GM03348 (cell line): ENCODE measurements around the gene NFKB1.

Experiments
- DNase-seq: peaks from one replicate; pipeline ENCODE4 v3.0.0; 2012; ENCODE audit warnings: low spot score

NFKB1 gene

DNA sequence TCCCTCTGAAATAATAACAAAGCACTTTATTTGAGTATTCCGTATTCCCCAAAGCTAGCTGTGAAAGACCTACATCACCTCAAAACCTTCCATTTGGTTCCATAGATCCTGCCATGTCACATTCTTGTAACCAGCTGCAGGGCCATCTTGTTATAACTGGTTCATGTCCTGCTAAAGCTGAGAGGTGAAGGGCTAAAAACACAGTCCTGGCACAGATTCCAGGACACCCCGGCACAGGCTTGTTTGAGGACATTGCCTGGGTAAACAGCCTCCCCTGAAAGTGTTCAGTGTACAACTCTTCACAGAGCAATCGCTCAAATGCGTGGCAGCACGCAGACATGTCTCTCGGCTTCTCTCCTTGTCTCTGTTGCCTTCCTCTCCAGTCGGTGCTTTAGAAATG lies 130.5 kb downstream of the NFKB1 start:
- DNase-seq: no peak

DNA sequence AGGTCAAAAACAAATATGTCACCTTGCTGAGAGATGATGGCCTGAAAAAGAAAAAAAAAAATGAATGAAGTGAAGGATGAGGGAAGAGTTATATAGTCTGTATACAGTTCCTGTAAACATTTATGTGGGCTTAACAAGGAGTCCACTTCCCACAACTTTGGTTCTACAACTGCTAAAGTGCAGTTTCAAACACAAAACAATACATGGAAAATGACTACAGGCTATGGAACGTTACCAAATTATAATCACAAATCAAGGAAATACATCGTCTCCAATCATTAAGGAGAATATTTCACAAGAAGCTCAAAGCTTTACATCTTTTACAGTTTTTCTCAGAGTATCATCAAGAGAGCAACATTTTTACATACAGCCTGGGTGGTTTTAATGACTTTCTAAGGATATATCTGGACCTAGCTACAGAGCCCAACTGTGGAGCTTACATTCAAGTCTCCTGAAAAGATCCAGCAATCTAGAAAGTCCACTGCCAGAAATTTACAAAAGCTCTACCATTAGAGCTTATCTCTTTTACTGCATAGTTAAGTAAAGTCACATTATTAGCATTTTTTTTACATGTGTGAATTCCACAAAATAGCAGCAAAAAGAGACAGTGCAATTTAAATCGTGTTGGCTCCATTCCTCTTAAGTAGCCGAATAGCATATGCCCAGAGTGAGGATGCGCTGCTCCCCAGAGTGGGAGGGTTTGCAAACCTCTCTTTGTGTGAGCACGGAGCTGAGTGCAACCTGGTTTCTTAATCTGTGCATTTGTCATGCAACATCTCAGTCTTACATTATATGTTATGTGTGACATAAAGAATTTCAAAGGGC lies 131.3 kb downstream of the NFKB1 start:
- no peak for DNase-seq

DNA sequence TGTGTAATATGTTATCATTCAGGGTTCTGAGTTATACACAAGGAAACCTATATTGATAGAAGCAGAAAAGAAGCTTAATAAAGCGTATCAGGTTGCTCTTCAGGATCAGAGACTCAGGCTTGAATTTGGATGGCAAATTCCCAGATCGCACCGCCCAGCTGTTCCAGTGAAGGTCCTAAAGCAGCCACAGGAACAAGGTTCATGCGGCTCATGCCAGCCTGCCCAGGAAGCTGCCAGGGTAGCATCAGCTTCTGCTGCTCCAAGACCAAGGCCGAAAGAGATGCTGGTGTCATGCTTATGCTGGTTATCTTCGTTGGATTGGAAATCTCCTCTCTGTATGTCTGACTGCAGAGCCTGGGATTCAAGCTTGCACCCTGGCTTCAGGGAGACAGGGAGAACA lies 131.9 kb downstream of the NFKB1 start:
- DNase-seq: no peak

DNA sequence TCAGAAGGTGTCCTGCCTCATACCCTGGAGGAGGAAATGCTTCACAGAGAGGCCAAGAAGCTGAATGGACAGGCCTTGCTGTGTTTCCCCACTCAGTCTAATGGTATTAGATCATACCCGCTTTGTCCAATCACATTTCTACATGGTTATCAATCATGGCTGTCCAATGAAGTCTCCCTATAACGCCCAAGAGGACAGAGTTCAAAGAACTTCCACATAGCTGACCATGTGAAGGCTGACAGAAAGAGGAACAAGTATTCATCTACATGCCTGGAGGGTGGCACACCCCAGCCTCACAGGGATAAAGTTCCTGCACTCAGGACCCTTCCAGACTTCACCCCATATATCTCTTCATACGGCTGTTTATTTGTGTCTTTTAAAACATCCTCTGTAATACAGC lies 136.2 kb downstream of the NFKB1 start:
- DNase-seq: no peak

DNA sequence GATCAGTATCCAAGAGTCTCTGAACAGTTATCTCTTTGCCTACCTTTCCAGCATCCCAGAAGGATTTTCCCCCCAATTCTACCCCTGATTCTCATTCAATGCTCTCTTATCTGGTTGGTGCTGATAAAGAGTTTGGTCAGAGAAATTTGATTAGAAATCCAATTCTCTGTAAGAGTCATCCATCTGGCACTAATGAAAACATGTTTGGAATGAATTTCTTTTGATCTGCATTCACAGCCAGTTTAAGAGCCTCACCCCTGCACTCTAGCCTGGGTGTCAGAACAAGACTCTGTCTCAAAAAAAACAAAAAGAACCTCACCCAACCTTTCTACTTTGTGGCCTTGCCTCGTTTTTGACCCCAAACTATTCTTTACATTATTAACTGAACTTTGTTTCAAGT lies 137.5 kb downstream of the NFKB1 start:
- DNase-seq: no peak

DNA sequence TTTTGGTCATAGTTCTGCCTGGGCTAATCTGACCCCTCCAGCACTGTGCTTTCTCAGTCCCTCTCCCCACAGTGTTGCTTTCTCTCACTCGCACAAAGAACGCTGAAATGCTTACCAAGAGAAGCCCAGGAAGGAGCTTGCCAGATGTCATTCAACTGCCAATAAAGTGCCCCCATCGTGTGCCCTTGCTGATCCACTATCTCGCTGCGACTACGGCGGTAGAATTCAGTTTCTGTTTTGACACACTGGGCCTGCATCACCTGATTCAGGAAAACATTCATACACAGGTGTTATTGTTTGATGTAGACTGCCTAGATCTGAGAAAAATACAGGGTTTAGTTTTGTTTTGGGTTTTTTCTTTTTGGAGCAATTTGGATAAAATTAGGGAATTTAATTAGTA lies 138.4 kb downstream of the NFKB1 start:
- DNase-seq: no peak

DNA sequence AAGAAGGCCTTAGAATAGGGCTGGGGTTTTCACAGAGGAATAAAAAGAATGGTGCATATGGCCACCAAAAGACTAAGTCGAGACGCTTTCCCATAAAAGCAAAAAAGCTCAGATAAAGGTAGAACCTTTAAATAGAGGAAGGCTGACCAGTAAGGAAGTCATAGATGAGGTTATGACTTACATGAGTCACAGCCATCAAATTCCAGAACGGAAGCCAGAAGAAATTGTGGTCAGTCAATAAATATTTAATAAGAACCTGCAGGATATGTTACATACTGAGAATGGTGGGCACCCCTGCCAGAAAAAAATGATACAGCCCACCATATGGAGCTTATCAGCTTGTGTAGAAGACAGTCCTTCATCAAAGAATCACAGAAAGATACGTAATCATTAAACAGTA lies 139.5 kb downstream of the NFKB1 start:
- peak; percentile 36 for DNase-seq

DNA sequence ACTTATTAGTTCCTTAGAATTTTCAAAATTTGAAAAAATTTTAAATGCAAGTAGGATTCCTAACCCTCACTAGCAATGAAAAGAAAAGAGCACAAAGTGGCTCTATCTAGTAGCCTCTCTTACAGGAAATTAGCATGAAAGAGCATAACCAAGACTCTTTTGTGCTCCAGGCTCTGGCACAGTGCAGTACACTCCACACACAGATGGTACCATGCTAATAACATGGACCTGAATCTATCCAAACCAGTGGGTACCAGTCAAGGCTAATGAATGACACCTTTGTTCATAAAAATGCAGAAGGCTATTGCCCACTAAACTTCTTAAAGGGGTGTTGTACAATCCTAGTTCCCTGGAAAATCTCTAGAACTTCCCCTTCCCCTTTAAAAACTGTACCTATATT lies 140.6 kb downstream of the NFKB1 start:
- DNase-seq: no peak

DNA sequence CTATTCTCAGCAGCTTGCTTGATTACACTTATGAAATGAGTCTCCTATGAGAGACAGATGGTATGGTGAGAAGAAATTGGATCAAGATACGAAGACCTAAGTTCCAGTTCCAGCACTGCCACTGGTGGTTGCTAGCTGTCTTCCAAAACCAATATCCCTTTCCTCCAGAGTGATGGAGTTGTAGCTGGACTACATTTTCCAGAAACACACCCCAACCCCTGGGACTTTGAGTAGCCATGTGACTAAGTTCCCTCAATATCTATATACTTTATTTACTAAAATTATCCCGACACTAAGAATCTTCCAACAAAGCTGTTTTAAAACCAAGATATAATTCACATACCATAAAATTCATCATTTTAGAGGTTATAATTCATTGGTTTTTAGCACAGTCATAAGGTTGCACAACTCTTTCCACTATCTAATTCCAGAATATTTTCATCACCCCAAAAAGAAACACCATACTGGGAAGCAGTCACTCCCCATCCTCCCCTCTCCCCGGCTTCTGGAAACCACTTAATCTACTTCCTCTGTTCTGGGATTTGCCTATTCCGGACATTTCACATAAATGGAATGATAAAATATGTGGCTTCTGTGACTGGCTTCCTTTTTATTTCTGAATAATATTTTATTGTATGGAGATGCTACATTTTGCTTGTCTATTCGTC lies 141.6 kb downstream of the NFKB1 start:
- peak; percentile 44 for DNase-seq

DNA sequence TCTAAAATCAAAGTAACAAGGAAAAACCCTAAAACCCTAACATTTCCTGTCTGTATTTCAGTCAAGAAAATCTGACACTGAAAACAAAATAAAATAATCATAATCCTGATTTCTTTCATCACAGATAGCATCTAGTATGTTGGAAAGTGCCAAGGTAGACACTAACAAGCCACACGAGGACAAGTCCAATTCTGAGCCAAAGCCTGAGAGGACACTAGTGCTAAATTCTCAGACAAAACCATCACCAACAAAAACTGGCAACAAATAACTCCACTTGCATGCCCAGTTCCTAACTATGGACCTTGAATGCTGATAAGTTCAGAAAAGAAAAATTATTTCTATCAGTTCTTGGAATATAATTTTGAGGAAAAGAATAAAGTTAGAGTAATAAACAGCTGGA lies 146.0 kb downstream of the NFKB1 start:
- no peak for DNase-seq

DNA sequence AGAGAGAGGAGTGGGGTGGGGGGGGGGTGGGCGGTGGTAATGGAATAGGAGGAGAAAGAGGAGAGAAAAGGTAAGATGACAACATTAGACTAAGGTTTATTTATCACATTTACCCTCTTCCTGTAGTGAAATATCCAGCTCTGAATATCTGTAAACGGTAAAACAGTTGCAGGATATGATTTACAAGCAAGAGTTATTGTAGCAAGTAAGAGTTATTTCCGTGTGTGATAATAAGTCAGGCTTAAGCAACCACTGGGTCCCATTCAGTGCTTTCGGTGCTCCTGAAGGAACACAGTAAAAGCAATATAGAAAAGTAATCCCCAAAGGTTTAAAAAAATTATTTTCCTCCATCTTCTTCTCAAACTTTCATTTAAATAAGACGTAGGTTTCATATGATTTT lies 156.0 kb downstream of the NFKB1 start:
- no peak for DNase-seq

DNA sequence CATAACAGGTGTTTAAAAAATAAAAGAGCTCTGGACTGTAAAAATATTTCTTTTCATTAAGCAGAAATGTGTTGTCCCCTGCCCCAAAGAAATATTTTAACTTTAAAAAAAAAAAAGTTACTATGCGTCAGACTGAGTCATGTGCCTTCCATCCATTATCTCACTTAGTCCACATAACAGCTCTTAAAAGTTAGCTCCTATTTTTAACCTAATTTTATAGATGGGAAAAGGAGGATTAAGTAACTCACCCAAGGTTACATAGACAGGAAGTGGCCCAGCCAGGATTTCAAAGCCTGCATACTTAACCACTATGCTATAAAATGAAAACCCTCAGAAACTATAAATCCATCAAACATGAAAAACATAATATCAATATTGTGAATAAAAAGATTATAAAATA lies 161.9 kb downstream of the NFKB1 start:
- DNase-seq: peak; percentile 73

DNA sequence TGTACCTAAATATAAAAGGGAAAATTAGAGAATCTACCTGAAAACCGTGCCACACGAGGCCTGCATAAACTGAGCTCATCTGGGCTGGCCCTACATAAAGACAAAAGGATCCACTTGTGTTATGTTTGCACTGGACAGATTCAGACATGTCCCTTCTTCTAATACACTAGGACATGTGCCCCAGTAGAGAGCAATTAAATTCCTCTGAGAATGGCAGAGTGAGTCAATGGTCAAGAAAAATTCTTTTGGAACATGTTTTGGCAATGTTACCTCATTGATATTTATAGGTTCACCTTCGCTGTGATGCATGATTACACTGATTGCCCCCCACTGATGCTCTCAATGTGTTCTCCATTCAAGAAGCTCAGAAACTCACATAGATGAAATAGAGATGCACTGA lies 164.4 kb downstream of the NFKB1 start:
- DNase-seq: no peak
